Left colon (tissue), 2 donors: ENCODE measurements around the gene CDK3. TPM values are rescaled to one million over a fixed set of nuclear protein-coding genes. Genes with fewer than 3 reads are reported as not detected.
A peak's percentile ranks its signal among the peaks of the same experiment; 100 is the strongest.
"Not testable (repeated sequence)": the region's sequence is repeated elsewhere in the genome, so short reads cannot be mapped to it uniquely, and the experiment has no call there.

Experiments used
- ATAC-seq: fragments of 200-7000 bp; cut with Tn5 transposase; one replicate; pipeline ENCODE4 v1.9.1; 2020; ENCODE audit warnings: mild to moderate bottlenecking, moderate library complexity
- DNase-seq, 2 donors: peaks; one replicate each; pipeline ENCODE4 v3.0.0-alpha.2; 2020
- intact Hi-C, 2 donors: fragments of 100-400 bp; cut with DNase I in 1 of 2; cut with micrococcal nuclease in 1 of 2; formaldehyde crosslinking; loops; one replicate each; pipeline versions ENCODE4 v1.11.2 to v1.14.0; 2022; cut with DNase I, micrococcal nuclease
- long read RNA-seq: library from polyadenylated mRNA; unstranded; transcript quantifications from one replicate; pipeline ENCODE4 v2.0.0, GENCODE V29; 2021
- total RNA-seq, 2 donors: library from RNA; stranded (reverse); fragmentation: NEBNext Ultra II Directional; extraction: Animal tissue kit (Norgen Biotek cat#: 25700); gene quantifications; one replicate each; pipeline ENCODE4 v1.2.1, GENCODE V29; 2021
- donor health status: DM: no; HTN: no; CAD: no.
- donor health status: DM: yes; HTN: yes; CAD: no.

Gene CDK3
- total RNA-seq: 10 to 100 TPM; 10.1 to 12.4 TPM
- long read RNA-seq, partial matches to known transcripts: 0 of 4 reads
- long read RNA-seq, other reads (novel, unspliced or antisense): 1 of 4 reads

DNA sequence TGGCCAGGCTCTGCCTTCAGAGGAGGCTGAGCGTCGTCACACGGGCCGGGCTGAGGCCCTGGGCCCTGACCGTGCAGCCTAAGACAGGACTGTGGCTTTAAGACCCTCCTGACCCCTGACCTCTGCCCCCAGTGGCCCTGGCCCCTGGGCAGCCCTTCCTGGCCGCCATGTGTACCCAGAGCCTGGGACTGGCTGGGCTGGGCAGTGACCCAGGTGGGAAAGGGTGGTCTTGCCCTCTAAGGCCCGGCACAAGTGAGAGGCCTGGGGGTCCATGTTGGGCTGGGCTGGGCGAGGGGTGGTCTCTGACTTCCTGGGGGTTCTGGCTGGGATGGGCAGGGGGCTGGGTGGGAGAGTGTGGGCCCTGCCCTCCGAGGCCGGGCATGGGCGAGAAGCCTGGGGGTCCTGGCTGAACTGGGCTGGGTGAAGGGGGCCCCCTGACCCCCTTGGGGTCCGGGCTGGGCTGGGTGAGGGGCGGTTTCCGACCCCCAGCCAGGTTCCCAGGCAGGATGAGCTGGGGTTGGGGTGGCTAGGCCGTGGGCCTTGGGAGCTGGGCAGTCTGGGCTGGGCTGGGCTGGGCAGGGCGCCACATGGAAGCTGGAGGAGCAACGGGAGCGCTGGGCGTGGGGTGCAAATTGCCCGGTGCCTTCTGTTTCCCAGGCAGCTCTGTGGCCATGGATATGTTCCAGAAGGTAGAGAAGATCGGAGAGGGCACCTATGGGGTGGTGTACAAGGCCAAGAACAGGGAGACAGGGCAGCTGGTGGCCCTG is at the start of gene CDK3:
Gene CDK3 (plus strand): TSS at position 101 of the 767 bp plus-strand sequence. CDS start 571 bp downstream, at position 672.
- intact Hi-C loops: loop anchor here in 1 of 2 donors (5.0 to 10.0 kb wide), 2 partner anchors 94 to 294 kb away; no protein-coding TSS in a partner anchor
- peak; percentile 65 to 76 for DNase-seq
- ATAC-seq: peak; percentile 37

DNA sequence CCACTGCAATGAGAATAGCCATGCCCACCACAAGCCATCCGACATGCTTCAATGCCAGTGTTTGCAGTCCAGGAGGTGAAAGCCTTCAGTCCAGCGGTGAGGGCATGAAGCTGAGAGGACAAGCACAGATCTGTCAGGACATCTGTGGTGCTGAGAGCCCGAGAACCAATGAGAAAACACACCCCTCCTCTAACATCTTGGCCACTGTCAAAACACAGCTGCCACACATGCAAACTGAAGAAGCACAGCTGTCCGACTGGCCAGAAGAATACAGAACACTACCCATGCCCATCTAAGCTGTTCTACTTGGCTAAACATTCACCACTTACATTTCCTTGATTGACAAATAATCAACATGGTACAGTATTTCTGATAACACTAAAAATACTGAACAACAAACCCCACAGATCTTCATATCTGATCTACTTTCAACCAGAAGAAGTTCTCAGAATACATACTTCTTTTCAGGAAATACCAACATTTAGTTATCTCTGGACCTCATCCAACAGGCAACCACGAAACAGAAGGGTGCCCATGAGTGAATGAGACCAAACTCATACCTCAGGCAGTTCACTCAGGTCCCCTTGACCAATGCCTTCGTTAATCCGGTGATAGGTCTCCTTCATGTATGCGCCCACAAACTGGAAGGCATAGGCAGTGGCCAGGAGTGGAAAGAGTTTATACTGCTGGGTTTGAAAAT is 49.6 kb upstream of the CDK3 start:
- intact Hi-C loops: no loop called here
- DNase-seq: no peak
- no peak for ATAC-seq

DNA sequence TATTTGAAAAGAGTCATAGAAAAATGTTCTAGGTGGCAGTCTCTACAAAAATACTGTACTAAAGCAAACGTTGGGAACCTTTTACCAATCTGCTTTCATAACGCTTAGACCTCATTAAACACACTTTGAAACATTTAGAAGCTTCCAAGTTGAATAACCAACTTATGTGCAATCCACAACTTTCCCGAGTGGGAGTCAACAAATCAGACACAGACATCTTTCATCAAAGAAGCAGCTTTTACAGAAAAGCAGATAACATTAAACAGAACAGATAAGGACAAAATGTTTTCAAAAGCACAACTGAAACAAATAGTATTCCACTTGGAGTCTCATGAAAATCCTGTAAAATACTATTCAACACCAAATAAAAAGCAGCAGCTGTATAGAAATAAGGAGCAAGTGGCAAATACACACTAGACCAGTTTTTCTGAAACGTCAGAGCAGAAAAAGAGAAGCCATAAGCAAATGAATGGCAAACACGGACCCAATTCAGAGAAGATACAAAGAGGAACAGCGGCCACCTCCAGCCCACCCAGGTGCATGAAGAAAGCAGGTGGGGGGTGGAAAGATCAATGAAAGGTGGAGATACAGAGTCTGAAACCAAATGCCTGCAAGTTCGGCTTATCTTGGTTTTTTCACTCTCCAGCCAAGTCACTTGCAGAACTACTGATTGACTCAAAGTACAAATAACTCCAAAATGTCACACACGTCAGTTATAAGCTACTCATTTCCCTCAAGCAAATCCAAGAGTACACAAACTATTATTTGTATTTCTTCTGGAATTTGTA is 41.4 kb upstream of the CDK3 start:
- ATAC-seq (no peak), DNase-seq (no peak)
- intact Hi-C loops: no loop called here

DNA sequence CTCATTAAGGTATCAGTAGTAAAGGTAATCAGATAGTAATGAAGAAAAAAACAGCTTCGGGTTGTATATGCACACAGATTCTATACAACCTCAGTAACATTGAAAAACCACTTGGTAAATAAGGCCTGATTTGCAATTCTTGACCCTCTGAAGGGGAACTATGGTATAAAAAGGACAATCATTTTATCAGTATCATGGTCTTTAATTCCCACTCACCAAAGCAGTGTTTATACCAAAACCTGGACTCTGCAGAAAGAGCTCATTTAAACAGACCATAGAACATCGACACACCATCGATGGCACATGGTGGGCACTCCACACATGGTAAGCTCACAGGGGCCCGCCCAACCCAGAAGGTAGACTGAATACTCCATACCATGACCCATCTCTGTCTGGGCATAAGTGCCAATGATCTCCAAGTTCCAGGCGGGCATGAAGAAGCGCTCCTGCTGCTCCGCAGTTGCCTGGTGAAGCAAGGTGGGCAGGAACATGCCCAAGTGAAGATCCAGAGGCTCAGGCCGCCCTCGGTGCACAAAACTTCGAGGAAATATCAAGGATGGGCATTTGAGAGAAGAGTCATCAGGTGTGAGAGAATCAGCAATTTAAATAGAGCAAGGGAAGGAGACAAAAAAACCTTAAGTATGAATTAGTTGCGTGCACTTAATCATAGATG is 40.7 kb upstream of the CDK3 start:
- DNase-seq (no peak), ATAC-seq (no peak)
- intact Hi-C loops: no loop called here

DNA sequence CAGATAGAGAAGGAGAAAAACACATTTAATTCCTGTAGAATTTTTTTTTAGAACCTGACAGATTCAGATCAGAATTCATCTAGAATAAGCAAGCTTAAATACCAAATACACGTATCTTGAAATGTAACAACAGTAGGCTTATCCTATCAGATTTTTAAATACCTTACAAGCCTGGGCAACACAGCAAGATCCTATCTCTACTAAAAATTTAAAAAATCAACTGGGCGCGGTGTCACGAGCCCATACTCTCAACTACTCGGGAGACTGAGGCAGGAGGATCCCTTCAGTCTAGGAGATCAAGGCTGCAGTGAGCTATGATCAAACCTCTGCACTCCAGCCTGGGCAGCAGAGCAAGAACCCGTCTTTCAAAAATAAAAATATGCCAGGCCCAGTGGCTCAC is 35.2 kb upstream of the CDK3 start:
- intact Hi-C loops: no loop called here
- no peak for ATAC-seq
- DNase-seq: no peak

DNA sequence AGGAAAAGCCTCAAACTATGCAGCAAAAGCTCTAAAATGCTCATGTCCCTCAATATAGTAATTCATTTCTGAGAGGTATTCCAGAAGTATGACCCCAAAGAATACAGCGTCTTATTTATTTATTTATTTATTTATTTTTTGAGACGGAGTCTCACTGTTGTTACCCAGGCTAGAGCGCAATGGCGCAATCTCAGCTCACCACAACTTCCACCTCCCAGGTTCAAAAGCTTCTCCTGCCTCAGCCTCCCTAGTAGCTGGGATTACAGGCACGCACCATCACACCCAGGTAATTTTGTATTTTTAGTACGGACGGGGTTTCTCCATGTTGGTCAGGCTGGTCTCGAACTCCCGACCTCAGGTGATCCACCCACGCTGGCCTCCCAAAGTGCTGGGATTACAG is 31.6 kb upstream of the CDK3 start:
- intact Hi-C loops, DNase-seq, ATAC-seq: not testable (repeated sequence)

DNA sequence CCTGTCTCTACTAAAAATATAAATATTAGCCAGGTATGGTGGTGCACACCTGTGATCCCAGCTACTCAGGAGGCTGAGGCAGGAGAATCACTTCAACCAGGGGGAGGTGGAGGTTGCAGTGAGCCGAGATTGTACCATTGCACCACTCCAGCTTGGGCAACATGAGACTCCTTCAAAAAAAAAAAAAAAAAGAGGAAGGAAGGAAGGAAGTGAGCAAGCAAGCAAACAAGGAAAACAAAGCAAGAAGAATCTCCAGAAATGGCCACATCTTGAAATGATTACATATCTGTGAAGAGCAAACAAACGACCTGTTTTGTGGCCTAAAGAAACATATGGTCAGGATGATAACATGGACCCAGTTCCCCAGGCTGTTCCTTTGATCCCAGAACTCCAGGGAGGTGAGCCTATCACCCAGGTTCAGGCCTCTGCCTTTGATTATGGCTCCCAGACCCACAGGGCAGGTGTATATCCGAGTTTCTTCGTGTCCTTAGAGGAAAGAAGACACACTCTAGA is 30.6 kb upstream of the CDK3 start:
- intact Hi-C loops: no loop called here
- ATAC-seq (peak; percentile 14), DNase-seq (no peak)

DNA sequence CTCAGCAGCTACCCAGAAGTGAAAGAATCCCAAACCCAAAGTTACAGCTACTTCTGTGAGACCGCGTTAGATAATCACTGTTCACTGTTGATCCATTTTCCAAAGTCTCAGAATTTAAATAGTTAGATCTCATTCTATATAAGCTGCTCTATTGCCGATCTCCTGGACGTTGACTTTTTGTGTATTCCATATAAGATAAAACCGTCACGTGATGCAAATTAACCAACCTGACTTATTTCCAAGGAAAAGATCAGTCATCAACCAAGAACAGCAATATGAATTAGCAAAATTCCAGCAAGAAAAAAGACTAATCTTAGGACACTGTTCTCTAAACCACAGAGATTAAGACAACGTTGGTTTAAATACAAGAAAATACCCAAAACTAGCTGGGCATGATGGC is 30.0 kb upstream of the CDK3 start:
- DNase-seq (no peak), ATAC-seq (no peak)
- intact Hi-C loops: no loop called here

DNA sequence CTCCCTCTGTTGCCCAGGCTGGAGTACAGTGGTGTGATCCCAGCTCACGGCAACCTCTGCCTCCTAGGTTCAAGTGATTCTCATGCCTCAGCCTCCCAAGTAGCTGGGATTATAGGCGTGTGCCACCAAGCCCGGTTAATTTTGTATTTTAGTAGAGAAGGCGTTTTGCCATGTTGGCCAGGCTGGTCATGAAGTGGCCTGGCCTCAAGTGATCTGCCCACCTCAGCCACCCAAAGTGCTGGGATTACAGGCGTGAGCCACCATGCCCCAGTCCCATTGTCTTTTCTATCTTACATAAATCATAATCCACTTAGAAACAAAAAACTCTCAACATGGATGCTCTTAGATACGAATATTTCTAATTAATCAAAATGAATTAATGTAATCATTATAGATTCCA is 25.5 kb upstream of the CDK3 start:
- intact Hi-C loops, DNase-seq, ATAC-seq: not testable (repeated sequence)

DNA sequence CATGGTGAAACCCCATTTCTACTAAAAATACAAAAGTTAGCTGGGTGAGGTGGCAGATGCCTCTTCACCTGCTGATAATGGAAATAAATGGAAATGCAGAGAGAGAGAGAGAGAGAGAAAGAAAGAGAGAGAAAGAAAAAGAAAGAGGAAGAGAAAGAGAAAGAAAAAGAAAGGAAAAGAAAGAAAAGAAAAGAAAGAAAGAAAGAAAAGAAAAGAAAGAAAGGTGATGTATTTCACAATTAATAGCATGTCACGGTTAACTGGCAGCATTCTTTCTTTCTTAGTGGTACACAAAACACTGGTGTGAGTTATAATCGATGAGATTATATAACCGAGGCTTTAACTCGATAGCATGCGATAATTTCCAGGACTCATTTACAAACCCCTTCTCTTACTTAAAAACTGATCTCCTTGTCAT is 24.9 kb upstream of the CDK3 start:
- ATAC-seq: no peak
- DNase-seq: no peak
- intact Hi-C loops: no loop called here

DNA sequence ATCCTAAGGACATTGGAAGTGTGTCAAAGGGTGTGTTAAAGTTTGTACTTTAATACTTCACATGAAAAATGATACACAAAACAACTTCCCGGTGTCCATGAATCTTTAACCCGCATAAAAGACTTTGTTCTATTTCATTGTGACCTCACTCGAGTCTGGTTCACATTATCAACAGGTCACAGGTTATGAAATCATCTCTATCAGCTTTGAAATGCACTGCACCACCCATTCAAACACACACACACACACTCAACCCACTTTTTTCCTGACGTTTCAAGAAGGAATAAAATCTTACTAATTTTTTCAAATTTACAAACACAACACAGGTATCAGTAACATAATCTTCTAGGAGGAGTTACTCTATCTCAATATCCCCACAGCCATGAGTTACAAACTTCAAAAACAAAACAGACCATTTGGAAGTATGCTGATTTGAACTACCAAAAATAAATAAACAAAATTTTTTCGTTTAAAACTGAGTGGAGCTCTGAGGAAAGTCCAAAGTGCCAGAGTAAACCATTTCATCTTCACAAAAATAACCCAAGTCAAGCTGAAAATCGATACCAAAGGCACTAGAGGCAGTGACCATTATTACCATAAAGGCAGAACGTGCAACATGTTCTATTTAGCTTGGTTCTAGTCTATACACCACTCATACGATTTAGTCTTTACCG is 24.3 kb upstream of the CDK3 start:
- peak; percentile 48 for ATAC-seq
- DNase-seq: no peak

DNA sequence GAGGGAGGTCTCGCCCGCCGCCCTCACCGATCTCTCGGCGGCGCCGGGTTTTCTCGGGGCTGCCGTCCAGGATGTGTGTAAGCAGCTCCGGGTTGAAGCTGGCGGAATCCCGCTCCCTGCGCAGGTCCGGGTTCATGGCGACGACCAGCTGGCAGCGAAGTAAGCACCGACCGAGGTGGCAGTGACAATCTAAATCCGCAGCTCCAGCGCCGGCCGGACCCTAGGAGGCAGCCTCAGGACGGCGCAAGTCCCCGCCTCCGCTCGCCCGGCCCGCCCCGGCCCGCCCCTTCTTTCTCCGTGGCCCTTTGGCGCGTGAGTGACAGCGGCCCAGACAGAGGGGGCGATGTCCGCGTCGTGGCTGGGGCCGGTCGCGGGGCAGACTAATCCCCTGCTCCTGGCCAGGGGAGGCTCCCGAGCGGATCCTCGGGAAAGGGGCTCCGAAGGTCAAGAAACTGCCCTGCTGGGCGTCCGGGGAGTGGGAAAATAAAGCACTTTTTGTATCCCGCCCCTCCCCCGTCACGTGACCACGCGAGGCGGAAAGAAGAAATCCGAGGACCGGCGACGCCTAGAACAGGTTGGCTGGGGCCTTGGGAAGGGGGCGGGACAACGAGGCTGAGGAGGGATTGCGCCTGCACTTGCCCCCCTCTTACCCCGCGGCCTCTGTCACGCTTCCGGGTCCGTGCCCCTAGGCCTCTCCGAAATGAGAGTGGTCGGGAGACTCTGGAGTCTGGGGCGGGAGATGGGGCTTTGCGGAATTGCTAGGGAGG is 21.5 kb upstream of the CDK3 start, which contains the start of the genes ACOX1 and TEN1:
Gene ACOX1 (minus strand): TSS at position 229 of the 767 bp plus-strand sequence. CDS start 93 bp downstream, at position 136.
Gene TEN1 (plus strand): TSS at position 303 of the 767 bp plus-strand sequence. CDS start 6,953 bp downstream, outside the sequence.
- intact Hi-C loops: no loop called here
- ATAC-seq (peak; percentile 84), DNase-seq (peak; percentile 99)

More for the DNA sequence above, 24.3 kb upstream of the CDK3 start:
- intact Hi-C loops: no loop called here

DNA sequence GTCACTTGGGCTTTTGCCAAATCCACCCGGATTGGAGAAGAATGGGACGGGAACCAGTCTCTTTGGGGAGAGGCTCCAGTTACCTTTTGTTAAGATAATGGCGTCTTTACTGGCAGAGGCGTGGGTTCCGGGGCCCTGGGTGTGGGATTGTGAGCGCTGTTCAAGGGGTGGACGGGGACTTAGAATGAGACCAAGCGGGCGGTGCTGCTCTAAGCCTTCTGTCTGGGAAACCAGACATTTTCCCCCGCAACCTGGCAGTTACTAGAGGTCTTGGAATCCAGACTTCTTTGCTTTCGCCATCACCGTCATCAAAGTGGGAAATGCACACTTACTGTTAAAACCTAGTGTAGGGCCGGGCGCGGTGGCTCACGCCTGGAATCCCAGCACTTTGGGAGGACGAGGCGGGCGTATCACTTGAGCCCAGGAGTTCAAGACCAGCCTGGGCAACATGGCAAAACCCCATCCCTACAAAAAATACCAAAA is 20.9 kb upstream of the CDK3 start:
- DNase-seq: no peak
- intact Hi-C loops: no loop called here
- ATAC-seq: peak; percentile 23

DNA sequence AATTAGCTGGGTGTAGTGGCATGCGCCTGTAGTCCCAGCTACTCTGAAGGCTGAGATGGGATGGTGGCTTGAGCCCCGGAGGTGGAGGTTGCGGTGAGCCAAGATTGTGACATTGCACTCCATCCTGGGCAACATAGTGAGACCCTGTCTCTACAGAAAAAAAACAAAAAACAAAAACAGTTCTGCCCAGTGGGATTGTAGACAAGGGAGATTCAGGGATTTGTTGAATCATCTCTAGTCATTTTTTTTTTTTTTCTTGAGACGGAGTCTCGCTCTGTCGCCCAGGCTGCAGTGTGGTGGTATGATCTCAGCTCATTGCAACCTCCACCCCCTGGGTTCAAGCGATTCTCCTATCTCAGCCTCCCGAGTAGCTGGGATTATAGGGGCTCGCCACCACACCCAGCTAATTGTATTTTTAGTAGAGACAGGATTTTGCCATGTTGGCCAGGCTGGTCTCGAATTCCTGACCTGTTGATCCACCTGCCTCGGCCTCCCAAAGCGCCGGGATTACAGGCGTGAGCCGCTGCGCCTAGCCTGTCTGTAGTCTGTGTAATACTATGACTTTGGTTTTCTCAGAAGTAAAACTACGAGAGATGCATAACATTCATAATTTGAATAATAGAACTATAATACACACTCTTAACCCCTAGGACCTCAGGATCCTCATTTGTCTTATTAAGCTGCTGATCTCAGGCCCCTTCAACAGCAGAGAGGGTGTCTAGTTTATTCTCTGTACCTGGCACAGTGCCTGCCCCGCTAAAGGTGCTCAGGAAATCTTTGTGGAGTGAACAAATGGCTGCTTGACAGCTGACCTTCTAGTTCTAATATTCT is 20.3 kb upstream of the CDK3 start:
- no peak for DNase-seq
- no peak for ATAC-seq
- intact Hi-C loops: no loop called here

DNA sequence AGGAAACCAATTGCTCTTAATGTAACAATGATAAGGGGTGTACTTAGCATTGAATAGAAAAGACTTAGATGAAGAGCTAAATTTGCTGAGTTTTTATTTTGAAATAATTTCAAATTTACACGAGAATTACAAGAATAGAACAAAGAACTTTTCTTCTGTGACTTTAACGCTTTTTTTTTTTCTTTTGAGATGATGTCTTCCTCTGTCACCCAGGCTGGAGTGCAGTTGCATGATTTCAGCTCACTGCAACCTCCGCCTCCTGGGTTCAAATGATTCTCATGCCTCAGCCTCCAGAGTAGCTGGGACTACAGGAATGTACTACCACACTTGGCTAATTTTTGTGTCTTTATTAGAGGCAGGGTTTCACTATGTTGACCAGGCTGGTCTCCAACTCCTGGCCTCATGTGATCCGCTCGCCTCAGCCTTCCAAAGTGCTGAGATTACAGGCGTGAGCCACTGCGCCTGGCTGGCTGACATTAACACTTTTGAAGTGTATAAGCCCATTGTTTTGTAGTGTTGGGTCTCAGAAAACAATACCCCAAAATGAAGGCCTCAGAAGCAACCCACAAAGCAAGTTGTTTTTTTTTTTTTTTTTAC is 19.5 kb upstream of the CDK3 start:
- no peak for ATAC-seq
- intact Hi-C loops: no loop called here
- no peak for DNase-seq
